HG03457 (cell line): Measurements from ENCODE around the gene PTPRG.
A peak's percentile ranks its signal among the peaks of the same experiment; 100 is the strongest.

Experiments
- ATAC-seq: cut with Tn5 transposase; IDR thresholded peaks from one replicate; pipeline ENCODE4 v1.9.1; 2021; ENCODE audit warnings: moderate number of reproducible peaks; ENCODE audit not compliant: unreplicated experiment

Gene PTPRG

DNA sequence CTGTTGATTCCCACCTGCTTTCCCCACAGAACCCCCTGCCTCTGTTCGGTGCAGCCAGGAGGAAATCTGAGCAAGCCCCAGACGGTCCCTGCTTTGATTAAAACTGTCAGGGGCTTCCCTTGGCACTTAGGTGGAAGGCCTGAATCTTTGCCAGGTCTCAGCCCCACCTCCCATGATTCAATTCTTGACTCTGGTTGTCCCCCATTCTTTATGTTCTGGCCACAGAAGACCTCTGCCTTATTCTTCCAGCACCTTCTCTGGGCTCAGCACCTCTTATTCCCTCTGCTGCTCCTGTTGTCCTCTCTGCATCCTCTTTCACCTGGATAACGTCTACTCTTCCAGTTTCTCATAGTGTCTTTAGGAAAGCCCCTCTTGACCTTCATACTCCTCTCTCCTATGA is 349.4 kb downstream of the PTPRG start:
- ATAC-seq = no peak

DNA sequence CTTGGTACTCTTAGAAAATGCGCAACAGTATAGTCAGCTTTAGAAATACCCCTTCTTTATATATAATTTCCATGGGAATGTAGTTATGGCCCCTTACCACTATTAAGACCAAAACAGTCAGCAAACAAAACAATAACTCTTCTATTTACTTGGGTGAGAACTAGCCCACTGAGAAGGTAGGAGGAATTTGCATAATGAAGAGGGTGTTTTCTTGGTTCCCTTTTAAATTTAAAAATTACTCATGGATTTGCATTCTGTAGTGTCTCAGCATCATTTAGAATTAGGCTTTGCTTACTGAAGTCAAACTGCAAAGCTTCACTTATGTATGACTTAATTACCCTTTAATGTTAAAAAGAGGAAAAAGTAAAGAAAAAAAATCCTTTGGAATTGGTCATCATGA is 350.8 kb downstream of the PTPRG start:
- ATAC-seq = peak; percentile 69

DNA sequence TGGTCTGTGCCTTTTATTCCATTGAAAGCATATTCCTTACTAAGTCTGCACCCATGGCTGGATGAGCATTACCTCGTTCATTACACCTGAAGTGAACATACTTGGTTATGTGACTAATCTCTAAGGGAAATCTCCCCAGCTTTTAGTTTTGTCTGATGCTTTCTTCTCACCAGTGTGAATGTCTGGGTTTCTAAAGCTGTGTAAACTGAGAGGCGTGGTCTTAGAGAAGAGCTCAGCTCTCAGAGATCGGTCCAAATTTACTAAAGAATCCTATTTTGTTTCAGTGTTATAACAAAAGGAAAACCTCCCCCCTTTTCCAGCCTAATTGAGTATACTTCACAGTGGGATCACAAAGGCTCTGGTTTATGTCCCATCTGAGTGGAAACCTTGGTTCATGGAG is 352.3 kb downstream of the PTPRG start:
- ATAC-seq = no peak

DNA sequence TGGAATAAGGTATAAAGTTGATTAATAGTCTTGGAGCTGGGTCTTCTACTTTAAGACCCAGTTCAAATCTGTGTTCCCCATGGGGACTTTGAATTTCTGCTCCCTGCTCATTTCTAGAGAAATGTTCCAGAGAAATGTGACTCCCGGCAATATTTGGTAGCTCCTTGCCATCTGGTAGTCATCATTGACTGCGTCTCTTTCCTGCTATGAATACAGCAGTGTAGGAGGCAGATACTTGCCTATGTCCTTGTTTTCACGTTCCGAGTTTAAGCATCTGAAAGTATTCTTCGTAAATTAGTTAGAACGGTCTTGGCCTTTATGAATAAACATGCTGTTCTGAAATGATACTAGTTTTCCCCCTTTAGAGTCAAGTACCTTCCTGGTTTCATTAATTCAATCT is 352.9 kb downstream of the PTPRG start:
- no peak for ATAC-seq

DNA sequence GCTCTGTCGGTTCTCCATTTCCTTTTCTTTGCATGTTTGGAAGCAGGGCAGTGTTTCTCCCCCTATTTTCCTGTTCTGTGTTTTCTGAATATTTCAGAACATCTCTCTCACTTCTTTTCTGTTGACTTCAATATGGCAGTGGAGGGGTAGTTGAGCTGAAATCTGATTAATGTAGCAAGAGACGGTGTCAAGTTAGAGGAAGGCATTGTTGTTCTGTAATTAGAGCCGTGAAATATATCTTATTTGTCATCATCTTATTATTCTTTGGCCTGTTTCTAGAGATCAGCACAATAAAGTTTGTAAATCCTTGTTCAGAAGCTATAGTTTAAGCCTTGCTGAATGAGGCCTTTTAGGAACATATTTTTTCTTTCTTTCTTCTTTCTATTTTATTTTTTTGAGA is 353.9 kb downstream of the PTPRG start:
- no peak for ATAC-seq

DNA sequence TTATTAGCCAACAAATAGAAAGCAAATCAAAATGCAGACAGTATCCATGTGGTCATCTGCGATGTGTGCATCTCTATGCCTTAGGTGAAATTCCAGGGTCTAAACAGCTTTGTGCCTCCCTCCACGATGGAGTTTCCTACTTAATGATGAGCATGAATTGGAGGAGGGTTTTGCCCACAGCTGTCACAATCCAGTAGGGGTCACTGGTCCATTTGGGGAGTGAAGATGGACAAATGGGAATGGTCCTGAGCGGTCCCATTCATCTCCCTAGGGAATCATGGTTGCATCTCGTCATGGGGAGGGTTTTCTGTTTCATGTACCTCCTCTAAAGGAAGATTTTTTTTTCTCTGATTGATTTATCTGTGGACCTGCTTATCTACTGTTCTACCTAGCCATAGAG is 358.0 kb downstream of the PTPRG start:
- no peak for ATAC-seq

DNA sequence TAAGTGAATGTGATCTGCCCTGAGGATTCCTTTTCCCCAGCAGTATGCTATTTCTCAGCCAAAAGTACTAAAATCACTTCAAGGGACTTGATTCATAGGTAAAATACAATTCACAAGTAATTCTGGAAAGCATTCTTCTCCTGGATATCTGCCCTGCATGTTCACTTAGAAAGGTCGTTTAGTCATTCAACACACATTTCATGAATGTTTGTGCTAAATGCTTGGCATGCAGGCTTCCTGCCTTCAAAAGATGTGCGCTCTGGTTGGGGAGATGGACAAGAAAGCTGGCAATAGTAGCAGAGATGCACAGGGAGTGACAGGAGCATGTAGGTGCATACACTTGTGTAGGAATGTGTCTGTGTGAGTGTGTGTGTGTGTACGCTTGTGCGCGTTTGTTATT is 360.7 kb downstream of the PTPRG start:
- no peak for ATAC-seq

DNA sequence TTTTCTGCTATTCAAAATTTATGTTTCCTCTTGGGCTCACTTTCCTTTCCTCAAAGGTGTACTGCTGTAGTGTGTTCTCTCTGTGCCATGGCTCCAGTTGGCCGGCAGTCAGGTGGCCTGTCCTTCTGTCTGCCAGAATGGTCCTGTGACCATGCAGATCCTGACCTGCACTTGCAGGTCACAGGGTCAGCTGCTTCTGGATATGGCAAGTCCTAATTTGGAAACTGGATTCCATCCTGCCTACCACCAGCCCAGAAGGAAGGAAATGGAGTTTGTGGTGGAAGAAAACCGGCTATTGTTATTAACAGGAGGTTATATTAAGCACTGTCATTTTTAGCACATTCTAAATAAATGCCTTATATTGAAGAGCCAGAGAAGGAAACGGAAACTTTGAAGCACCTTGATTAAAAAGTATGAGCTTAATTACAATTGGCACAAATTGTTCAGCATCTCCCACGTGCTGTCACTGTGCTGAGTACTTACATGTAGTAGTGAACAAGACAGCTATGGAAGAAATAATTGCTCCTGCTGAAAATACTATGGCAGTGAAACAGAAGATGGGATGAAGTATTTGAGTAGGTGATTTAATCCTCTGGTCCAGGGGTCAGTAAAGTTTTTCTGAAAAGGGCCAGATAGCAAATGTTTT is 362.8 kb downstream of the PTPRG start:
- ATAC-seq = no peak

DNA sequence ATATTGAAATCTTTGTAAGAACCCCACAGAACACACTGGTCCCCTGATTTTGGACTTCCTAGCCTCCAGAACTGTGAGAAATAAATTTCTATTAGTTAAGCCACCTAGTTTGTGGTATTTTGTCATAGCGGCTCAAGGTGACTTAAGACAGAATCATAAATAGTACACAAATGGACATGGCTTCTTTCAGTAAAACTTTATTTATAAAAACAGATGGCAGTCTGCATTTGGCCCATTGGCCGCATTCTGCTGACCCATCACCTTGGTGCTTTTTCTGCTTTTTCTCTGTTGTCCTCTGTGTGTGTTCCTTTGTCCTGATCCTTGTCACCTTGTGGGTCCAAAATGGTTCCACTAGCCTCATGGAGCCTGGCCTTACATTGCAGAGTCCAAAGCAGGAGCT is 363.6 kb downstream of the PTPRG start:
- ATAC-seq = no peak

DNA sequence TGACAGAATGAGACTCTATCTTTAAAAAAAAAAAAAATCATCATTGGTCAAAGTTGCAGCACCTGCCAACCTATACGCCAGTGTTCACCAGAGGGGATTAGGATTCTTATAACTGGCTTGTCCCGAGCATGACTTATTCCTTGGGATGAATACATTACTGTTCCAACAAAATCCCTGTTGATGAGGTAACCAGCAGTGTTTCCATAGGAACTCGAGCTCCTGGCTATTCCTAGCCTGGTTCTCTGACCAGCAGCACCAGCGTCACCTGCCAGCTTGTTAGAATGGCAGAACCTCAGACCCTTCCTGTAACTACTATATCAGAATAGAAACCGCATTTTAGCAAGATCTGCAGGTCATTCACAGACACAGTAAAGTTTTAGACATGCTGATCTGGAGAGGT is 364.4 kb downstream of the PTPRG start:
- ATAC-seq = no peak

DNA sequence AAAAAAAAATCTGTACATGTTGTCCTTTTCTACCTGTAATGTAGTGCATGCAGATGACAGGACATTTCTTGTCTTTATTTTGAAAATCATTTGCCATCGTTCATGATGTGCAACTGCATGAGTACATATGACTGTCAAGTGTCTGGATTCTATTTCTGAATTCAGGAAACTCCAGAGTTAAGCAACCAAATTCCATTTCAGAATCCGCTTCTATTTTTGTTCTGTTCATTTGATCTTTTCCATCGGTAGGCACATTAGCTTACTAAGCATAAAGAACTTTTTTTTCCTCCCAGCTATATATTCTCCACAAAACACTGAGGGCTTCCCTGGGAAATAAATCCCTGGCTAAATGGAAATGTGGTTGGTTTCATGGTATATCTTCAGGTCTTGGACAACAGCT is 365.6 kb downstream of the PTPRG start:
- ATAC-seq = no peak

DNA sequence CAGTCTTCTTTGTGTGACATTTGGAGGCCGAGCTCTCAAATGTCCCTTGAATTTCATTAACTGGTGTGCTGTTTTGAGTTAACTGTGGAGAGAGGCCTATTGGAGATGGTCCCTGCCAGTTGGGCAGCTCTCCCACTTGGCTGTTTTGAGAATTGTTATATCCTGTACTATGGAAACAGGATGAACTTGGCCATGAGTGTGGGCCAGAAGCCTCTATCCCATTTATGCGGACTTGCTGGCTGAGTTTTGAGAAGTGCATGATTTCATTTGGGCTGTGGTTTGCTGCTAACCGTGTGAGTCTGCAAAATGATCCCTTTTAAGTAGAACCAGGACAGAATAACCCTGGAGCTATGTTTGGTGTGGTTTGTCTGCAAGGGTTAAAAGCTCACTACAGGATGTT is 366.0 kb downstream of the PTPRG start:
- ATAC-seq = no peak

DNA sequence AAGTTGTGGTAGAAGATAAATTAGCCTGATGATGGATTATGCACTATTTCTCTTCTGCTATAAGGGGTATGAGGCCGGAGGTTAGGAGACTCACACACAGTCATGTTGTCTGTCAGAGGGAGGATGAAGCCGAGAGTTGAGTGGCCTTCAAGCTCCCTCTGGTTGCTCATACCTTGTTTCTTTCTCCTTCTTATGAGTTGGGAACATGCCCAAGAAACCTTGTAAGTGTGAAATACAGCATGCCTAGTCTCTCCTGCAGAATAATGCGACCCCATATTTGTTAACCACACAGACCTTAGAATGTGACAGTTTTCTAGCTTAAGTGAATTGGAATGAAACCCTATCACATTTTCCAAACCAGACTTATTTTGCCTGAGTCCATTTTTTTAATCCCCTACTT is 366.7 kb downstream of the PTPRG start:
- no peak for ATAC-seq

DNA sequence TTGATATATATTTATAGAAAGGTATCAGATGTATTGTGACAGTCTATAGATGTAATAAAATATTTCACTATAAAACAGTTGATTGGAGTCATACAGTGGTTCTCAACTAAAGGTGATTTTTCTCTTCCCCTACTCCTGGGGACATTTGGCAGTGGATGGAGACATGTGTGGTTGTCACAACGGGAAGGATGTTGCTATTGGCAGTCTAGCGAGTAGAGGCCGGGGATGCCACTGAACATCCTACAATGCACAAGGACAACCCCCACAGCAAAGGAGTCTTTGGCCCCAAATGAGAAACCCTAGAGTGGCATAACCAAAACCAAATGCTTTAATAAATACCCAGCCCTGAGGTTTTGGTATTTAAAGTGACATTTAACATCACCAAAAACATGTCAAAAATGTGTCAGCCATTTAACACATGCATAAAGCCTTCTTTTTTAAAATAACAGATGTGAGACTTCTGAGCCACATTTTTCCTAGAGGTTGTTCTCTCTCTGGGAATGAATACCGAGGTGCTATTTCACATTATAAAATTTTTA is 367.5 kb downstream of the PTPRG start:
- no peak for ATAC-seq

DNA sequence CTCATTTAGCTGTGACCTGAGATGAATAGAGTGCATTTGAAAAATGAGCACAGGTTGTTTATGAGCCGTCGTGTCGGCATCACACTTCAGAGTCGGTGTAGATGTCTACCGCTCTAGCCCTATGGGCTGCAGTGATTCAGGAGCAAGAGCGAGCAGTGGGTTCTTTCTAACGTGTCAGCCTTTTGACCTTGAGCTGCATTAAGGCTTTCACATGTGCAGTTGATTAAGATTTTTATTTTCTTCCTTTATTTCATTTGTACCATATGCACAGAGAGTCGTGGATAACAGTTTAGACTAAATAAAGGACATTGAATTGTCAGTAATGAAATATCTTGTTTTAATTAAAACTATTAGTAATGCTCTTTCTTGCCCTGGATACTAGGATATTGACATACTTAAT is 368.2 kb downstream of the PTPRG start:
- no peak for ATAC-seq

DNA sequence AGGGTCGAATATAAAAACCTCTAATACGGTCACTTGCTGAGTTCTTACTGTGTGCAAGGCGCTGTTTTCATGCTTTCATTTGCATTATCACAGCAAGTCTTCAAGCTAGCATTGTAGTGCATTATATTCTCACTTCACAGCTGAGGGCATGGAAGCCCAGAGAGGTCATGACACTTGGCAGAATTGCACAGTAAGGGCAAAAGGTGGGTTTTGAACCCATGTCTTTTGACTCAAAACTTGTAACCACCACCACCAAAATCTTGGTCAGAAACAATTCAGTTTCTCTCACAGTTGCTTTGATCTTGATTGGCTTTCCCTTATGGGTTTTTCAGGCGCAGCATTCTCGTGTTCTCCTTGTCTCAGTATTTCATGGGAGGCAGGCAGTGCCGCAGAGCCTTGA is 371.1 kb downstream of the PTPRG start:
- ATAC-seq = no peak

DNA sequence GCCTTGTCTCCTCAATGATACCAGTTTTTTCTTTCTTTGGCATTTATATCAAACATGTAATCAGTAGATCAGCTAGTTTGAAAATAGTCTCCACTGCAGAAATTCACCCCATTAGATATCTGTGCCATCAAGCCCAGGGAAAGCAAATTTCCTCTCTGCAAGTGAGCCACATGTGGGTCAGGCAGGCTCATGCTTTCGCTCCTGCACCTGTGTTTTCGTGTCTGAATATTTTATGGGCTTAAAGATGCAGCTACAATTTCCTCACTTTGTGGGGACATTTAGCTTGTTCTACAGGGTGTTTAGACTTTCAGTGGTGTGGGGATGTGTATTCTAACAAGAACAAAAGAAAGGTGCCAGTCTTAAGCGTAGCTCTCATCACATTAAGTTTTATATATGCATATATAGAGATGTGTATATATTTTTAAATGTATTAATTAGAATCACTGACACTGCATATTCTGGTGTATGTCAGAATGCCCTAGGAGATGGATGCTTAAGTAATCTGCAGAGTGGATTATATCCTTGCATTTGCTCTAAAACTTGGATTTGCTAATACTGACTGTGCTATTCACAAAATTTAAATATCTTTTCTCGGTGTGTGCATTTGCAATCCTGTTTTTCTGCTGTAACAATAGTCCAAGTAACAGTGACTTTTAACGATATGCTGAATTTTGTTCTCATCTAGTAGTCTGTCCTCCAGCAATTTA is 372.6 kb downstream of the PTPRG start:
- ATAC-seq = no peak

DNA sequence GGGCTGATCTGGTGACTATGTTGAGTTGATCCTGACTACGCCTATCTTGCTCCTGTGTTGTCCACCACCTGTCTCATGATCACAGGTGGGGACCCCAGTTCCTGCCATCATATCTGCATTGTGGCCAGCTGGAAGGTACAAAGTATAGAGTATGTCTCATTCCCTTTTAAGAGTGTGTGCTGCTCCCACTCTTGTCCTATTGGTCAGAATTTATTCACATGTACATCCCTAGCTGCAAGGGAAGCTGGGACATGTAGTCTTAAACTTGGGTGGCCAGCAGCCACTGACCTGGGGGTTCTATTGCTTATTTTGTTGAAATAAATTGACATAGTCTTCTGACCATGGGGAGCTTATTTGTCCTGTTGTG is 373.1 kb downstream of the PTPRG start:
- no peak for ATAC-seq

DNA sequence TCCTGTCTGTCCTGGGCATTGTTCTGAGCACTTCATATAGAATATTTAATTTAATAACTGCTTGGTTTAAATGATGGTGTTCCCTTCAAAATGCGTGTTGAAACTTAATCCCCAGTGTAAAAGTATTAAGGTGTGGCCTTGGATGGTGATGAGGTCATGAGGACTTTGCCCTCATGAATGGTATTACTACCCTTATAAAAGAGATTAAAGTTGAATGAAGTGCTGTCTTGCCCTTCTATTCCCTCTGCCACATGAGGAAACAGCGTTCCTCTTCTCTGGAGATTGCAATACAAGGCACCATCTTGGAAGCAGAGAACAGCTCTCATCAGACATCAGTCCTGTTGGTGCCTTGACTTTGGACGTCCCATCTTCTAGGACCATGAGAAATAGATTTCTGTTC is 374.4 kb downstream of the PTPRG start:
- ATAC-seq = no peak

DNA sequence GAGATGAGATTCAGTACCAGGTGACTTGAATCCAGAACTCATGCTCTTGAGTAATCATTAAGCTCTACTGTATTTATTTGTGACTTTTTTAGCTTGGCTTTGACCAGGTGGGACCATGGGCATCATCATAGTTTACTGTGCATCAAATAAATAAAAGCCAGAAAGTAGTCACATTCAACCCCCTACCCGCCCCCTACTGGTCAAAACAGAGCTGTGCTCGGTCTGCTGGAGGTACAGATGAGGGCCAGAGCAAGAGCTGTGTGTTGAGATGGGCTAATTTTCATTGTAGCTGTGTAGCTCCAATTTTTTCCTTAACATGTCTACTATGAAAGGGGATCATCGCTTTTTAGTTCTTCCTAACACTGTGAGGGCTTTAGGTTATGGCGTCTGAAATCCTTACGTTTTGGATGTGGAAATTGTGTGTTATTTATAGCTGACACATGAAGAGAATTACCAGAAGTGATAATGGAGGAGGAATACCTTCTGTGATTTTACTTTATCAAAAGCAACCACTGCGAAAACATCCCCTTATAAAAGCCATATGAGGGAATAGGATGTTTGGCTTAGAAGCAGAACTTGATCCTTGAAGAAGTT is 375.1 kb downstream of the PTPRG start:
- no peak for ATAC-seq

DNA sequence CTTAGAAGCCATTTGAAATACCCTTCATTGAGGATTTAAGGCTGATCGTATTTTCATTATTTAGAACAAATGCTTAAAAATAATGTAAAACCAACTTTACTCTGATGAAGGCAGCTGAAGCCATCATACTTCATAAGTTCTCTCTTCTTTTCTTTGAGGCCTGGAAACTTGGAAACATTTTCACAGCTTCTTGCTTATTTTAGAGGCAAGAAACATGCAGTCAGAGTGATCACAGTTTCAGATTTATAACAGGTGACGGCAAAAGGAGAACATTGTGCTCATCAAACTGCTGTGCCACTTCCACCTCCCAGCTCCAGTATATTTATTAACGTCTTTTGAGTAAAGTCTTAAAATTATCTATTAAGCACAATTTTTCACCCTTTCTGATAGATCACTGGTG is 376.1 kb downstream of the PTPRG start:
- ATAC-seq = no peak

DNA sequence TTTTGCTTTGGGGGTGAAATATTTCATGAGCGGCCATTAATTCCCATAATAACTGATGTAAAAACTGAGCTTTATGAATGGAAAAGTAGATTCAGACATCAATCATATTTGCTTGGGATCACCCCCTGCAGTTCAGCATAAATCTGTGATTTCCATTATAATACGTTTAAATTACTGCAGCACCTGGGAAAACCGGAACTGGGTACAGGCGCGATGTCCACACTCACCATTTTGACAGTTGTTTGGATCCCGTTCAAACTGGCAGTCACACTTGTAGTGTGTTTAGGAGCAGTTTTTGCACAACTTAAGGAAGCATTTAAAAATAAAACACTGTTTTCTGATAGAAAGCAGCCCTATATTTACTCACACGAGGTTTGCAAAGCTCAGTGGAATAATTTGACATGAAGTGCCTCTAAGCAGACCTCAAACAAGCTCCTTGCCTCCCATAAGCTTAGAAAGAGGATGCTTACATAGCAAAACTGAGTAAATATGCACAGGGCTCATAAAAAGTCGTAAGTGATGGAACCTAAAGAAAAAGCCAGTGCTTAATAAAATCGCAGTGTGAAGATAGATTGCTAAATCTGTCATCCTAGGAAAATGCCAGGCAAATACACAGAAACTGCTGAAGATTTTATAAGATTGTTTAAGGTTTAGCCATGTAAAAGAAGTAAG is 377.6 kb downstream of the PTPRG start:
- no peak for ATAC-seq
